ENCODE measurements around the gene NTNG1.

- TF ChIP-seq, protein P1, sequence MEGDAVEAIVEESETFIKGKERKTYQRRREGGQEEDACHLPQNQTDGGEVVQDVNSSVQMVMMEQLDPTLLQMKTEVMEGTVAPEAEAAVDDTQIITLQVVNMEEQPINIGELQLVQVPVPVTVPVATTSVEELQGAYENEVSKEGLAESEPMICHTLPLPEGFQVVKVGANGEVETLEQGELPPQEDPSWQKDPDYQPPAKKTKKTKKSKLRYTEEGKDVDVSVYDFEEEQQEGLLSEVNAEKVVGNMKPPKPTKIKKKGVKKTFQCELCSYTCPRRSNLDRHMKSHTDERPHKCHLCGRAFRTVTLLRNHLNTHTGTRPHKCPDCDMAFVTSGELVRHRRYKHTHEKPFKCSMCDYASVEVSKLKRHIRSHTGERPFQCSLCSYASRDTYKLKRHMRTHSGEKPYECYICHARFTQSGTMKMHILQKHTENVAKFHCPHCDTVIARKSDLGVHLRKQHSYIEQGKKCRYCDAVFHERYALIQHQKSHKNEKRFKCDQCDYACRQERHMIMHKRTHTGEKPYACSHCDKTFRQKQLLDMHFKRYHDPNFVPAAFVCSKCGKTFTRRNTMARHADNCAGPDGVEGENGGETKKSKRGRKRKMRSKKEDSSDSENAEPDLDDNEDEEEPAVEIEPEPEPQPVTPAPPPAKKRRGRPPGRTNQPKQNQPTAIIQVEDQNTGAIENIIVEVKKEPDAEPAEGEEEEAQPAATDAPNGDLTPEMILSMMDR (IDR thresholded peaks at IDR 0.05): no peak
- TF ChIP-seq POLR2A (IDR thresholded peaks at IDR 0.05): no peak
Observed at GRCh38 chr1:107263291-107263915, 122.6 kb downstream of the NTNG1 start.
